ENCODE results near the gene AHRR.
"Not testable (repeated sequence)": the region's sequence is repeated elsewhere in the genome, so short reads cannot be mapped to it uniquely, and the experiment has no call there.

AHRR gene

DNA sequence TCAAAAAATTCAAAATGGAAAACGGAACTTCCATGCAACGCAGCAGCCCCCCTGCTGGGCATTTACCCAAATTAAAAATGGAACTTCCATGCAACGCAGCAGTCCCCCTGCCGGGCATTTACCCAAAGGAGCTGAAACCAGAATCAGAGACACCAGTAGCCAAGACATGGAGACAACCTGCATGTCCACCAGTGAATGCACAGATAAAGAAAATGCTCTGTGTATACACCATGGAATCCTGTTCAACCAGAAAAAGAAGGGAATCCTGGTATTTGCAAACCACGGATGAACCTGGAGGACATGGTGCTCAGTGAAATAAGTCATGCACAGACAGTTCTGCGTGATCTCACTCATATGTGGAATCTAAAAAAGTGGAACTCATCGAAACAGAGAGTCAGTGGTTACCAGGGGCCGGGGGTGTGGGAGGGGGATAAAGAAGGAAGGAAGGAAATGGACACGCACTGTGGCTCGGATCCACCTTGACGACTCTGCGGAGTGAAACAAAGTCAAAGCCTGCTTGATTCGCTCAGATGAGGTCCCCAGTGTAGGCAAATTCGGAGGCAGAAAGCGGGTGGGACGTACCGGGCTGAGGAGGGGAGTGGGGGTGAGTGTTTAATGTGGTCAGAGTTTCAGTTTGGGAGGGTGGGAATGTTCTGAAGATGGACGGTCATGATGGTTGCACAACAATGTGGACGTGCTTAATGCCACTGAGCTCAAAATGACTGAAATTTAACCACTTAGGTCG lies 81.3 kb downstream of the AHRR start:
- no peak overlapping the region for H3K27ac ChIP-seq (ENCODE audit: low read depth, low read length)
- no peak overlapping the region for H3K4me3 ChIP-seq (ENCODE audit: low read depth, low read length)

DNA sequence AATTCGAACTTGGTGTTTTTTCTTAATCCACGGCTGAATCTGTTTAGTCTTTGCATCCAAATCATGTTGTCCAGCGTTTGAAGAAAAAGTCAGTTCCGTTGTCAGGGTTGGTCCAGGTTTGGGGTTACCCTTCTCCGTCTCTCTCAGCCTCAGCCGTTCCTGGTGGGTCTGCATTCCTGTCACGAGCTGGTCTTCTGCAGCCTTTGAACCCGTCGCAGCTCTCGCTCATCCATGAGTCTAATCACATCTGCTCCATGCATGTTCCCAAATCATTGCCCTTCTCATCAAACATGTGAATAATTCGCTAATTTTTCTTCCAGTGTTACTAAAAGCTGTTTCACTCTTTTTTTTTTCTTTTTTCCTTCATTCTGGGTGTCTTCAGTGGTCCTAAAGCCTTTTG lies 82.5 kb downstream of the AHRR start:
- Histone ChIP-seq H3K27ac (ENCODE audit: low read depth, low read length) (no peak overlapping the region), H3K9ac (ENCODE audit: low read depth, low read length) (no peak overlapping the region), H3K4me1 (ENCODE audit: control insufficient read depth, insufficient read depth, low read length) (peaks cover 16% of the 10 kb centered on the region), H3K27me3 (ENCODE audit: control insufficient read depth, insufficient read depth, low read length) (no peaks in the 10 kb centered on the region), H3K4me3 (ENCODE audit: low read depth, low read length) (no peak overlapping the region), H3K36me3 (ENCODE audit: control insufficient read depth, insufficient read depth, low read length) (no peaks in the 10 kb centered on the region), H3K9me3 (ENCODE audit: control insufficient read depth, insufficient read depth, low read length) (no peaks in the 10 kb centered on the region)

More for the DNA sequence above, 81.3 kb downstream of the AHRR start:
- Histone ChIP-seq H3K9me3 (ENCODE audit: control insufficient read depth, insufficient read depth, low read length) (no peaks in the 10 kb centered on the region), H3K36me3 (ENCODE audit: control insufficient read depth, insufficient read depth, low read length) (no peaks in the 10 kb centered on the region), H3K9ac (ENCODE audit: low read depth, low read length) (no peak overlapping the region), H3K4me1 (ENCODE audit: control insufficient read depth, insufficient read depth, low read length) (peaks cover 16% of the 10 kb centered on the region), H3K27me3 (ENCODE audit: control insufficient read depth, insufficient read depth, low read length) (no peaks in the 10 kb centered on the region)

DNA sequence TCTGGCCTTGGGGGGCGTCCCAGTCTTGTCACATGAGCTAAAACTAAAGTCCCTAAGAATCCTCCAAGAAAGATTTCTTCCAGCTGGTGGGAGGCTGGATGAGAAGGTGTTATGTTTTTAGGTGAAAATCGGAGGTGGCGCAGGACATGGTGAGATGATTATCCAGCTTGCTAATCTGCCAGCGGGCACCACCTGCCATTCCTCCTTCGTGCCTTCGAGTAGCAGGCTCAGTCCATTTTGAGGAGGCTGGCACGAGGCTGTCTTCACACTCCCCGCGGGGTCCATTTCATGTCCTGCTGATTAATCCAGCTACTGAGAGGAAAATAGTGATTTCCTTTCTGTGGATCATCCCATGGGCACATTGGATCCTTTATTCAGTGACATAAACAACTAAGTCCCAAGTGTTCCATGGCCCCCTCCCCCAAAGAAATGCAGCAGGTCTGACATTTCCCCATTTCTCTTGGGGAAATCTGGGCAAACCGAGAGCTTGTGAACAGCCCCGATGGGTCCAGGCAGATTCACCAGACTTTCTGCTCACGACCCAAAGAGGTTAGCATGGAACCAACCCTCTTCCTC lies 83.2 kb downstream of the AHRR start:
- no peaks in the 10 kb centered on the region for H3K36me3 ChIP-seq (ENCODE audit: control insufficient read depth, insufficient read depth, low read length)
- H3K27ac ChIP-seq (ENCODE audit: low read depth, low read length) = no peak overlapping the region
- peaks cover 8% of the 10 kb centered on the region for H3K4me1 ChIP-seq (ENCODE audit: control insufficient read depth, insufficient read depth, low read length)
- H3K4me3 ChIP-seq (ENCODE audit: low read depth, low read length) = no peak overlapping the region
- no peak overlapping the region for H3K9ac ChIP-seq (ENCODE audit: low read depth, low read length)
- no peaks in the 10 kb centered on the region for H3K27me3 ChIP-seq (ENCODE audit: control insufficient read depth, insufficient read depth, low read length)
- H3K9me3 ChIP-seq (ENCODE audit: control insufficient read depth, insufficient read depth, low read length) = no peaks in the 10 kb centered on the region

DNA sequence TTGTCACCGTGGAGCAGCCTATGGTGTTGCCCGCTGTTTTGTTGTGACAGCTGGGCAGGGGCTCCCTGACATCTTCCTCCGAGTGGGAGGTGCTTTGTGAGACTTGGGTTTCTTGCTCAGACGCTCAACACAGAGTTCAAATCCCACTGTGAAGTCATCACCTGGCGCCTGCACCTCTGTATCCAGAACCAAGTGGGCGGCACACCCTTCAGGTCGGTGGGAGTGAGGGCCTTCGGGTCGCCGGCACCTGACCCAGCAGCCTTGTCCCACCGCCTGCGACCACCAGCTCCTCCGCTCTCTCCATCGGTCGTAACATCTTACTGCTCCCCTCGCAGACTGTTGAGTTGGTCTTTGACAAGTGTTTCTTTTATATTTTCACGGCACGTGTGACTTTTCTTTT lies 83.9 kb downstream of the AHRR start:
- Histone ChIP-seq H3K36me3 (ENCODE audit: control insufficient read depth, insufficient read depth, low read length) (no peaks in the 10 kb centered on the region), H3K9ac (ENCODE audit: low read depth, low read length) (no peak overlapping the region), H3K27ac (ENCODE audit: low read depth, low read length) (no peak overlapping the region), H3K27me3 (ENCODE audit: control insufficient read depth, insufficient read depth, low read length) (no peaks in the 10 kb centered on the region), H3K9me3 (ENCODE audit: control insufficient read depth, insufficient read depth, low read length) (no peaks in the 10 kb centered on the region), H3K4me1 (ENCODE audit: control insufficient read depth, insufficient read depth, low read length) (peaks cover 2% of the 10 kb centered on the region; the same call in 1 of the 2 replicates), H3K4me3 (ENCODE audit: low read depth, low read length) (no peak overlapping the region)

DNA sequence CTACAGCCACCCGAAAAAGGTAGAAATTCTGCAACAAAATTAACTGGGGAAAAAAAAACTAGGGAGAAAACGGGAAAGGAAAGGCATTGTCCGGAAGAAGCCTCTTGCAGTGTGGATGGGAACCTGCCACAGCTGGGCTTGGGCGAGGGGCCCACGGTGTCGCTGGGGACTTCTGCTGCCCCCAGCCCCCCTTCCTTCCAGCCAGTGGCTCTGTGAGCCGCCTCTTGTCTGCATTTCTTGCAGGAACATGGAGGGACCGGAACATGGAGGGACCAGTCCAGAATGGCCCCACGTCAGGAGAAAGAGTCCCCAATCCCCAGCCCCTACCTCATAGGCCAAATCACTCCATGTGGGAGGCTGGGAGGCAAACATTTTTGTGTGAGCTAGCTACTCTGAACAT lies 84.5 kb downstream of the AHRR start:
- H3K36me3 ChIP-seq (ENCODE audit: control insufficient read depth, insufficient read depth, low read length) = no peaks in the 10 kb centered on the region
- no peak overlapping the region for H3K27ac ChIP-seq (ENCODE audit: low read depth, low read length)
- no peak overlapping the region for H3K9ac ChIP-seq (ENCODE audit: low read depth, low read length)
- H3K9me3 ChIP-seq (ENCODE audit: control insufficient read depth, insufficient read depth, low read length) = no peaks in the 10 kb centered on the region
- no peak overlapping the region for H3K4me3 ChIP-seq (ENCODE audit: low read depth, low read length)
- no peaks in the 10 kb centered on the region for H3K27me3 ChIP-seq (ENCODE audit: control insufficient read depth, insufficient read depth, low read length)
- no peaks in the 10 kb centered on the region; the same call in 1 of the 2 replicates for H3K4me1 ChIP-seq (ENCODE audit: control insufficient read depth, insufficient read depth, low read length)

DNA sequence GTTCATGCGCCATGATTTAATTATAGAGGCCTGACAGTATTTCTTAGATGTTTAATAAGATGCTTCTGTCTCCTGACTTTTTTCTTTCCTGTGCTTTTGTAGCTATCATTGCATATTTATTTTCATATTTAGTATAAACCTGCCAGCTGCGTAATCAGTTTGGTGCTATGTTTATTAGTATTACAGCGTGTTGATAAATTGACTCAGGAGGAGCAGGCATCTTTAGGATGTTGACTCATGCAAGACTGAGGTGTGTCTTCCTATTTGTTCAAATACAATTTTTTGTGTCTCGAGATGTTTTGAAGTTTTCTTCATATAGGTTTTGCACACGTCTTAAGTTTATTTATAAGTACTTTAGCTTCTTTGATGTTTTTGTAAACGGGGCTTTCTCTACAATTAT lies 85.5 kb downstream of the AHRR start:
- H3K4me1 ChIP-seq (ENCODE audit: control insufficient read depth, insufficient read depth, low read length) = no peaks in the 10 kb centered on the region; the same call in 1 of the 2 replicates
- H3K9ac ChIP-seq (ENCODE audit: low read depth, low read length) = no peak overlapping the region
- no peaks in the 10 kb centered on the region for H3K9me3 ChIP-seq (ENCODE audit: control insufficient read depth, insufficient read depth, low read length)
- no peaks in the 10 kb centered on the region for H3K27me3 ChIP-seq (ENCODE audit: control insufficient read depth, insufficient read depth, low read length)
- H3K27ac ChIP-seq (ENCODE audit: low read depth, low read length) = no peak overlapping the region
- H3K36me3 ChIP-seq (ENCODE audit: control insufficient read depth, insufficient read depth, low read length) = no peaks in the 10 kb centered on the region
- H3K4me3 ChIP-seq (ENCODE audit: low read depth, low read length) = no peak overlapping the region

DNA sequence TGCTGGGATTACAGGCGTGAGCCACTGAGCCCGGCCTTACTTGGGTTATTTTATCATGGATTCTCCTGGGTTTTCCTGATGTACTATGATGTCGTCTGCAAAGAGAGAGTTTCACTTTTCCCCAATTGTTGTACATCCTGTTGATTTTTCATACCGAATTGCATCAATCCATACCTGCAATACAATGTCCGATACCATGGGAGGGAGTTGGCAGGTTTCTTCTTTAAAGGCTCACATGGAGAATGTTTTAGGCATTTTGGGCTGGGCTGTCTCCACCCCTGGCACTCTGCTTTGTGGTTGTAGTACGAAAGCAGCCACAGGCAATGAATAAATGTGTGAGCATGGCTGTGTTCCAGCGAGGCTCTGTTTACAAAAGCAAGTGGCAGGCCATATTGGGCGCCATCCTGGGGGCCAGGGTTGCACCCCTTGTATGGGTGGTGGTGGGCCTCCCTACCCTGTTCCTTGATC lies 86.3 kb downstream of the AHRR start:
- H3K9me3 ChIP-seq (ENCODE audit: control insufficient read depth, insufficient read depth, low read length) = no peaks in the 10 kb centered on the region
- H3K4me1 ChIP-seq (ENCODE audit: control insufficient read depth, insufficient read depth, low read length) = no peaks in the 10 kb centered on the region; the same call in 1 of the 2 replicates
- no peak overlapping the region for H3K27ac ChIP-seq (ENCODE audit: low read depth, low read length)
- no peaks in the 10 kb centered on the region for H3K36me3 ChIP-seq (ENCODE audit: control insufficient read depth, insufficient read depth, low read length)
- no peaks in the 10 kb centered on the region for H3K27me3 ChIP-seq (ENCODE audit: control insufficient read depth, insufficient read depth, low read length)
- no peak overlapping the region for H3K4me3 ChIP-seq (ENCODE audit: low read depth, low read length)
- no peak overlapping the region for H3K9ac ChIP-seq (ENCODE audit: low read depth, low read length)

DNA sequence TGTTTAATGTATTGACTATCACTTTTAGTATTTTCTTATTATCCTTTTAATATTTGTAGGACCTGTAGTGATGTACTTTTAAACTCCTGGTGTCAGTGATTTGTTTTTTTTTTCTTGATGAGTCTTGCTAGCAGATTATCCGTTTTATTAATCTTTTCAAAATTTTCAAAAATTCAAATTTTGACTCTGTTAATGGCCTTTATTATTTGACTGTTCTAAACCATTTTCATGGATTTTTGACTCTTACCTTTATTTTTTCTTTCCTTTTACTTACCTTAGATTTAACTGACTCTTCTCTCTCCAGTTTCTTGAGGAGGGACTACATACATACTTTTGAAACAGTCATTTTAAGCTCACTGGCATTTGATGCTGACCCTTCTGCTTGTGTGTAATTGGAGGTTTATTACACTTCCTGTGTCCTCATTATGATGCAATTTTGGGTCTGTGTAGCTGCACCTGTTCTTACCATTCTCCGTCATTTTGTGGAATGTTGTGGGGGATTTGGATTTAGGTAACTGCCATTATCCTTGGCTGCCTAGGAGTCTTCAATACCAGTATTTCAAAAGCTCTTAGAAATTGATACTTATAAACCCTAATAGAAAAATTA lies 89.5 kb downstream of the AHRR start:
- Histone ChIP-seq H3K27ac (ENCODE audit: low read depth, low read length) (no peak overlapping the region), H3K4me1 (ENCODE audit: control insufficient read depth, insufficient read depth, low read length) (peaks cover 7% of the 10 kb centered on the region), H3K27me3 (ENCODE audit: control insufficient read depth, insufficient read depth, low read length) (no peaks in the 10 kb centered on the region), H3K9ac (ENCODE audit: low read depth, low read length) (no peak overlapping the region), H3K9me3 (ENCODE audit: control insufficient read depth, insufficient read depth, low read length) (no peaks in the 10 kb centered on the region), H3K4me3 (ENCODE audit: low read depth, low read length) (no peak overlapping the region), H3K36me3 (ENCODE audit: control insufficient read depth, insufficient read depth, low read length) (no peaks in the 10 kb centered on the region)

DNA sequence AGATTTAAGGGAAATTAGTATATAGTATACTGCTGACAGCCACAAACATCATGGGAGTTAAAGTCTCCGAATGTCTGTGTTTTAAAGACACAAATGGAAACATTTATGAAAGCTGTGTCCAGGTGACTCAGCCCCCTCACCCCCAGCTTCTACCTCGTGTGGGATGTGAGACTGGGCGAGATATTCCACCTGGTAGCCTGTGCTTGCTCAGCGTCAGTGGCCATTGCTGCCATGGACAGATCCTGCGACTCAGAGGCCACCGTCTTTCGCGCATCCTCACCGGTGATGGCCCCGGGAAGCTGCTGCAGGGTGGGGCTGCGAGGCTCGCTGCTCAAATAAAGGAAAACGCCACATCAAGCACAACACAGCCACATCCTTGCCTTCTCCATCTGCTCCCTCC lies 90.2 kb downstream of the AHRR start:
- Histone ChIP-seq H3K9ac (ENCODE audit: low read depth, low read length) (no peak overlapping the region), H3K27me3 (ENCODE audit: control insufficient read depth, insufficient read depth, low read length) (no peaks in the 10 kb centered on the region), H3K36me3 (ENCODE audit: control insufficient read depth, insufficient read depth, low read length) (no peaks in the 10 kb centered on the region), H3K4me3 (ENCODE audit: low read depth, low read length) (no peak overlapping the region), H3K9me3 (ENCODE audit: control insufficient read depth, insufficient read depth, low read length) (no peaks in the 10 kb centered on the region), H3K27ac (ENCODE audit: low read depth, low read length) (no peak overlapping the region), H3K4me1 (ENCODE audit: control insufficient read depth, insufficient read depth, low read length) (peaks cover 7% of the 10 kb centered on the region)

DNA sequence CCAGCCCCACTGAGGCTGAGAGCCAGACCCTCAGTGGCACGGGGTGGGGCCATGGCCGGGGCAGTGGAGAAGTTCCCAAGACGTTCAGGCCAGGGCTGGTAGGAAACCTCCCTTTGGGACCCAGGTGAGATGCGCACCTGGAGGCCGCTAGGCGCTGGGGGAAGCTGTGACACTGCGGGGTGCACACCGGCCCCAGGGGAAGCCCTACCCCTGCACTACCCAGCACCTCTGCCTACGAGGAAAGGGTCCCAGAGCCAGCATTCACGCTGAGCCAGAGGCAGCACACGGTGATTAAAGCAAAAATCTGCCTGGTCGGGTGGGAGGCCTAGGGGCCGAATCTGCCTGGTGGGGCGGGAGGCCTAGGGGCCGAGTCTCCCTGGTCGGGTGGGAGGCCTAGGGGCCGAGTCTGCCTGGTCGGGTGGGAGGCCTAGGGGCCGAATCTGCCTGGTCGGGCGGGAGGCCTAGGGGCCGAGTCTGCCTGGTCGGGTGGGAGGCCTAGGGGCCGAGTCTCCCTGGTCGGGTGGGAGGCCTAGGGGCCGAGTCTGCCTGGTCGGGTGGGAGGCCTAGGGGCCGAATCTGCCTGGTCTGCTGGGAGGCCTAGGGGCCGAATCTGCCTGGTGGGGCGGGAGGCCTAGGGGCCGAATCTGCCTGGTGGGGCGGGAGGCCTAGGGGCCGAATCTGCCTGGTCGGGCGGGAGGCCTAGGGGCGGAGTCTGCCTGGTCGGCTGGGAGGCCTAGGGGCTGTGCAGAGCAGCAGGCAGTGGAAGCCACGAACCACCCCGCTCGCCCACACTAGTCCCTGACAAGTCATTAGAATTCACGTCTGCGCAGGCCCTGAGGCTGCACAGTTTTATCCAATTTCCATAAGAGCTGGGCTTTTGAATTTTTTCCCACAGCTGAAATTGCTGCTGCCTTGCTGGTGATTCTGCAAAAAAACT lies 93.7 kb downstream of the AHRR start:
- peak overlapping the region; percentile 79 for H3K27ac ChIP-seq (ENCODE audit: low read depth, low read length)
- peak overlapping the region; percentile 69; the same call in 1 of the 2 replicates for H3K9ac ChIP-seq (ENCODE audit: low read depth, low read length)
- H3K4me3 ChIP-seq (ENCODE audit: low read depth, low read length) = not testable (repeated sequence)

More for the DNA sequence above, 93.7 kb downstream of the AHRR start:
- H3K9me3 ChIP-seq (ENCODE audit: control insufficient read depth, insufficient read depth, low read length); H3K4me1 ChIP-seq (ENCODE audit: control insufficient read depth, insufficient read depth, low read length); H3K36me3 ChIP-seq (ENCODE audit: control insufficient read depth, insufficient read depth, low read length); H3K27me3 ChIP-seq (ENCODE audit: control insufficient read depth, insufficient read depth, low read length): not testable (repeated sequence)

Measured in HUES48 (cell line).